Ovary (tissue), 10 donors: ENCODE results near the gene PNPLA2. TPM values are rescaled to one million over a fixed set of nuclear protein-coding genes. Genes with fewer than 3 reads are reported as not detected.
A peak's percentile ranks its signal among the peaks of the same experiment; 100 is the strongest.

Source experiments
- DNase-seq, 5 donors: peaks; one replicate each; pipeline ENCODE4 v3.0.0-alpha.2; 2019 to 2020
- H3K27ac ChIP-seq, 2 donors: fragments of 200-600 bp; one replicate each; pipeline versions ENCODE4 v1.5.1 to v1.8.0; 2019 to 2022
- H3K27me3 ChIP-seq: fragments of 200-600 bp; one replicate; pipeline ENCODE4 v1.8.0; 2022
- H3K36me3 ChIP-seq: fragments of 200-600 bp; sonication (generic); one replicate; pipeline ENCODE4 v1.5.1; 2019
- H3K4me1 ChIP-seq: one replicate; pipeline ENCODE4 v1.8.1; 2013; ENCODE audit warnings: mild to moderate bottlenecking, moderate library complexity; ENCODE audit not compliant: insufficient read depth
- H3K4me3 ChIP-seq: fragments of 200-600 bp; sonication (generic); one replicate; pipeline ENCODE4 v1.5.1; 2017
- H3K9me3 ChIP-seq, 2 donors: fragments of 200-600 bp in 1 of 2; sonication (generic) in 1 of 2; one replicate each; pipeline versions ENCODE4 v1.5.1 to v1.8.1; 2013 to 2019; ENCODE audit warnings: mild to moderate bottlenecking in 1 of 2, moderate library complexity in 1 of 2
- CTCF ChIP-seq, 3 donors: fragments of 450-650 bp in 2 of 3; fragments of 200-600 bp in 1 of 3; IDR thresholded peaks; one replicate each; pipeline versions ENCODE4 v1.5.1 to v1.8.0; 2016 to 2022; ENCODE audit warnings: antibody characterized with exemption in 3 of 3, mild to moderate bottlenecking in 1 of 3
- EP300 ChIP-seq: sonication (generic); formaldehyde crosslinking; IDR thresholded peaks from one replicate; pipeline ENCODE4 v1.6.1; 2017; ENCODE audit warnings: antibody characterized with exemption
- POLR2A ChIP-seq: fragments of 450-650 bp; IDR thresholded peaks from one replicate; pipeline ENCODE4 v1.6.1; 2017; ENCODE audit warnings: antibody characterized with exemption, mild to moderate bottlenecking, moderate library complexity
- WGBS, 3 donors: extraction: QIAGEN DNeasy Blood & Tissue Kit in 1 of 3; methylation state at CpG; one replicate each; pipeline versions ENCODE4 v1.1.5 to v1.1.7; 2013 to 2017; 5-methylcytosine and 5-hydroxymethylcytosine counted together
- intact Hi-C, 4 donors: fragments of 100-400 bp; cut with DNase I; formaldehyde crosslinking; loops; one replicate each; pipeline versions ENCODE4 v1.11.0 to v1.15.1; 2022 to 2023
- long read RNA-seq, 3 donors: library from polyadenylated mRNA in 2 of 3; unstranded in 2 of 3; transcript quantifications; one replicate each; pipeline ENCODE4 v2.0.0 and lab custom pipeline, GENCODE V29; 2021 to 2026
- polyA plus RNA-seq, 2 donors: library from polyadenylated mRNA; stranded (reverse); fragments of 200-250 nt in 1 of 2; fragments of 350-450 nt in 1 of 2; fragmentation: Illumina TruSeq in 1 of 2; extraction: RNeasy Lipid Tissue Mini Kit (QIAGEN cat#74804) in 1 of 2; gene quantifications; one replicate each; pipeline ENCODE4 v1.2.3, GENCODE V29; 2013 to 2014
- total RNA-seq, 7 donors: library from RNA; depleted of rRNA in 2 of 7; stranded (reverse); fragments of >200 nt in 2 of 7; fragmentation: NEBNext Ultra II Directional in 3 of 7; extraction: Animal tissue kit (Norgen Biotek cat#: 25700) in 3 of 7; gene quantifications; one replicate each; pipeline versions ENCODE4 v1.1.0 to v1.2.4, GENCODE V29; 2016 to 2023
- donor health status: DM: no; HTN: no; CAD: no; lungs with moderate emphysema.
- donor health status: DM: no; HTN: no; CAD: no.
- donor health status: Bipolar disorder and iron deficiency.
- donor health status: DM: yes; HTN: yes; CAD: no.
- donor health status: DM: no; HTN: no; CAD: no.
- donor health status: DM: yes; HTN: yes; CAD: no.

PNPLA2 gene
- total RNA-seq, result 10 to 100 TPM; 33.0 to 98.2 (median 83.0) TPM
- polyA plus RNA-seq, result 10 to 100 TPM; 12.9 to 91.5 TPM
- long read RNA-seq, donor 1, partial matches to known transcripts, result 18 of 21 reads
- long read RNA-seq, donor 1, other reads (novel, unspliced or antisense), result 3 of 21 reads
- long read RNA-seq, donor 2, partial matches to known transcripts, result 22 of 22 reads
- long read RNA-seq, donor 2, other reads (novel, unspliced or antisense), result 0 of 22 reads
- long read RNA-seq, donor 3, transcript PNPLA2-201 (10 exons, 2,428 nt), result major isoform, 8 of 110 reads
- long read RNA-seq, donor 3, partial matches to known transcripts, result 81 of 110 reads
- long read RNA-seq, donor 3, other reads (novel, unspliced or antisense), result 19 of 110 reads

GRCh38 chr11:818396-819128, at the start of gene PNPLA2:
Gene PNPLA2 (plus strand): TSS chr11:818914. CDS start chr11:819719, 805 bp downstream.
- intact Hi-C loops, result no loop called here
- 9 to 12% (median 10%) methylated on average over 20 of the region's 20 CpGs for WGBS, 3 donors
- TF ChIP-seq POLR2A (peak; percentile 37), EP300 (no peak), CTCF (IDR thresholded peaks at IDR 0.05) (no peak)
- Histone ChIP-seq H3K27ac (peak within 1 kb of the TSS; percentile 64 to 90), H3K9me3 (no peaks in the 10 kb centered on the region), H3K4me1 (peaks cover 14% of the 10 kb centered on the region), H3K4me3 (peak within 1 kb of the TSS; percentile 86), H3K27me3 (no peaks in the 10 kb centered on the region), H3K36me3 (peaks cover 2% of the 10 kb centered on the region)
- peak in 3 of 5 donors; percentile 65 to 79 (median 78) for DNase-seq

DNA sequence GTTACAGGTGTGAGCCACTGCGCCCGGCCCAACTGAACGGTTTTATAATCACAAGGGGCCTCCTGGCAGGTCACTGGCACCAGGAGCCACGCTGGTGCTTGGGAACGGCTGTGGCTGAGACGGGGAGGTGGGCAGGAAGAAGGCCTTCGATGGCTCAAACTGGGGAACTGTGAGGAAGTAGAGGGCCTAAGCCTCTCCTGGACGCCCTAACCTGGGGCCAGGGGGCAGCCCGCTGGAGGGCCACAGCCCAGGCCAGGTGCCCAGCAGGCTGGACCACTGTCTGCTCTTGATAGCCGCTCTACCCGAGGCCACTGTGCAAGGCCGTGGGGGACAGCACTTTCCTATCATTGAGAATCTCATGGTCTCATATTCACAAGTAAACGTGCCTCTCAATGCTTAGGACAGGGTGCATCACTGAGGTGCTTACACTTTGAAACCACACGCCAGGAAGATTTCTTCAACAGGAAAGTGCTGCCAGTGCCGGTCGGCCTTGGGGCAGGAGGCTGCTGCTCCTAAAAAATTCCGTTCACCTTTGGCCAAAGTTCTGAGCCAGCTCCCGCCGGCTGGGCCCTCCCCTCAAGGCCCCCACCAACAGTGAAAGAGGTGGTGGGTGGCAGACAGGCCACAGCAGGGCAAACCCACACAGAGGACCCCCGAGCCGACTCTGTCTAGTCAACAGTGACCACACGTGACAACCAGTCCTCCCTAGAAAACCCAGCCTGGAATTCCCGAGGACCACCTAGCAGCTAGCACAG, 48.6 kb upstream of the PNPLA2 start:
- Histone ChIP-seq H3K4me1 (peaks cover 2% of the 10 kb centered on the region), H3K36me3 (no peaks in the 10 kb centered on the region), H3K9me3 (no peaks in the 10 kb centered on the region), H3K27ac (no peak overlapping the region), H3K27me3 (no peaks in the 10 kb centered on the region), H3K4me3 (no peak overlapping the region)
- DNase-seq, result no peak
- TF ChIP-seq CTCF (IDR thresholded peaks at IDR 0.05), result no peak
- TF ChIP-seq EP300, result no peak
- no peak for TF ChIP-seq POLR2A
- intact Hi-C loops, result no loop called here
- 84 to 88% (median 86%) methylated on average over 22 to 23 of the region's 23 CpGs for WGBS, 3 donors

DNA sequence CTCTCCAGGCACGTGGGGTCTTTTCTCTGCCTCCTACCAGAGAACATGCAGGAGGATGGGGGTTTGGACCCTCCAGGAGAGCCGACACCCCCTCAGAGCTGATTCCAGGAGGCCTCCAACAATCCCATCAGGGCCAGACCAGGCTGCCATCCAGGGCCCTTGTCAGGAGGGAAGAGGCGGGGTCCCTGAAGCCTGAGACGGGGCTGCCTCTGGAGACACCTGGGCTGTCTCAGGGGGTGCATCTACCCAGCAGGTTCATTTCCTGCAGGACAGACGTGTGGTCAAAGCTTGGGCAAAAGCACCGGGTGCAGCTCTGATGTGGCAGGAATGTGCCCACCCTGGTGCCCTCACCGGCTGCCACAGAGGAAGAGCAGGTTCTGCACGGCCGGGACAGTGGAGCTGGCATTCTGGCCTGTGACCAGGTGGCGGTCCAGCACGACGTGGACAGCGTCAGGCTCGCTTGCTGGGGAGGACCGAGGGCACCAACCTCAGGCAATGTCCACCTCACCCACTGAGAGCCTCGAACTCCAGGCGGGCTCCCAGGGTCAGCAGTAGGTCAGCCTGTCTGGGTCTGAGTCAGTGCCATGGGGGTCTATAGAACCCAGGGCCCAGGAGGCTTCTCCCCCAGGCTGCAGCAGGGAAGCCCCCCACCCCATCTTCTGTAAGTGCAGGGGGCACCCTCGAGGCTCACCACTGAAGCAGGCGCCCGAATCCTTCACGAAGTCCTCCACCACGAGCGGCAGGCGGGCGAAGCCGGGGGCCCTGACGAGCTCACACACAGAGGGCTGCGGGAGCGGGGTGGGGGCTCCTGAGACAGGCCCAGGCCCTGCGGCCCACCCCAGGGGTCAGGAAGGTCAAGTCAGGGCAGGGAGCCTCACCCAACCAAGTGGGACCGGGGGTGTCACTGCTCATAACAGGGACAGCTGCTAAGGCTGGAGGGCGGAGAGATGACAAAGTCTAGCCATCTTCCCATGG, 47.8 kb upstream of the PNPLA2 start:
- H3K27ac ChIP-seq, result no peak overlapping the region
- no peaks in the 10 kb centered on the region for H3K36me3 ChIP-seq
- H3K9me3 ChIP-seq, result no peaks in the 10 kb centered on the region
- peaks cover 3% of the 10 kb centered on the region for H3K4me1 ChIP-seq
- peak in 1 of 5 donors; percentile 24 for DNase-seq
- TF ChIP-seq POLR2A (no peak), EP300 (no peak), CTCF (IDR thresholded peaks at IDR 0.05) (no peak)
- intact Hi-C loops, result no loop called here
- 85 to 89% (median 88%) methylated on average over 32 of the region's 32 CpGs for WGBS, 3 donors
- no peaks in the 10 kb centered on the region for H3K27me3 ChIP-seq
- no peak overlapping the region for H3K4me3 ChIP-seq
